B cell (primary cell): ENCODE measurements around the gene U2AF2. TPM values are rescaled to one million over a fixed set of nuclear protein-coding genes. Genes with fewer than 3 reads are reported as not detected.

Source experiments
- ATAC-seq: fragments of 200-7000 bp; cut with Tn5 transposase; one replicate; pipeline ENCODE4 v1.10.0; 2021; ENCODE audit warnings: low read depth, mild to moderate bottlenecking, moderate number of reproducible peaks, moderate library complexity
- CTCF ChIA-PET: fragments of 350-600 bp; sonication (Branson Sonifier 250); formaldehyde crosslinking; loops from one replicate; lab custom pipeline; 2021; ENCODE audit warnings: antibody characterized with exemption, inconsistent platforms; lab: Charles Lee
- POLR2A ChIA-PET: fragments of 350-600 bp; sonication (Branson Sonifier 250); formaldehyde crosslinking; loops from one replicate; lab custom pipeline; 2021; ENCODE audit warnings: antibody characterized with exemption; lab: Charles Lee
- DNase-seq: peaks from one replicate; pipeline ENCODE4 v3.0.0; 2013
- H2AFZ ChIP-seq: 2 replicates; pipeline ENCODE4 v1.6.1; 2012; ENCODE audit warnings: mild to moderate bottlenecking, low read depth, low read length; ENCODE audit not compliant: insufficient read depth, poor library complexity, severe bottlenecking
- H3K27ac ChIP-seq, 2 donors: 1 replicate in 1 of 2; 2 replicates in 1 of 2; pipeline ENCODE4 v1.5.1; 2012 to 2013; ENCODE audit warnings: low read length in 2 of 2, mild to moderate bottlenecking in 2 of 2, moderate library complexity in 1 of 2
- H3K27me3 ChIP-seq, 4 experiments: fragments of 200-600 bp in 1 of 4; sonication (generic) in 1 of 4; replicated peaks in 1 of 4; 1 replicate in 2 of 4; 2 replicates in 2 of 4; pipeline versions ENCODE4 v1.6.1 to v1.7.0; 2013 to 2016; ENCODE audit warnings: low read length in 3 of 4, mild to moderate bottlenecking in 2 of 4, mixed read lengths in 1 of 4, moderate library complexity in 1 of 4; ENCODE audit not compliant: insufficient read depth in 4 of 4, control insufficient read depth in 3 of 4; ENCODE audit errors: control extremely low read depth in 1 of 4
- H3K36me3 ChIP-seq, 2 experiments: replicated peaks in 1 of 2; 1 replicate in 1 of 2; 2 replicates in 1 of 2; pipeline versions ENCODE4 v1.6.1 to v1.7.1; 2013; ENCODE audit warnings: low read length in 1 of 2; ENCODE audit not compliant: insufficient read depth in 2 of 2, control insufficient read depth in 1 of 2; ENCODE audit errors: control extremely low read depth in 1 of 2, extremely low read depth in 1 of 2
- H3K4me1 ChIP-seq, 2 donors: fragments of 200-600 bp in 1 of 2; sonication (generic) in 1 of 2; 1 replicate in 1 of 2; 2 replicates in 1 of 2; pipeline versions ENCODE4 v1.5.1 to v1.6.1; 2013 to 2017; ENCODE audit warnings: low read length in 2 of 2; ENCODE audit not compliant: control insufficient read depth in 2 of 2, insufficient read depth in 2 of 2
- H3K4me2 ChIP-seq: replicated peaks from 2 replicates; pipeline ENCODE3; 2012; ENCODE audit warnings: mild to moderate bottlenecking, low read depth, low read length; ENCODE audit not compliant: poor library complexity, severe bottlenecking
- H3K4me3 ChIP-seq, 5 experiments: fragments of 200-600 bp in 1 of 5; sonication (generic) in 1 of 5; 1 replicate in 3 of 5; 2 replicates in 2 of 5; pipeline versions ENCODE4 v1.5.1 to v1.7.0; 2011 to 2016; ENCODE audit warnings: low read length in 4 of 5, mild to moderate bottlenecking in 4 of 5, low read depth in 2 of 5, control low read depth in 1 of 5, moderate library complexity in 1 of 5; ENCODE audit not compliant: insufficient read depth in 1 of 5; ENCODE audit errors: control extremely low read depth in 1 of 5, extremely low read depth in 1 of 5
- H3K79me2 ChIP-seq: fragments of 200-600 bp; sonication (generic); one replicate; pipeline ENCODE4 v1.6.0; 2016; ENCODE audit warnings: low read length; ENCODE audit not compliant: control insufficient read depth, insufficient read depth
- H3K9ac ChIP-seq: fragments of 200-600 bp; sonication (generic); 2 replicates; pipeline ENCODE4 v1.6.1; 2017; ENCODE audit warnings: mild to moderate bottlenecking, low read length, moderate library complexity
- H3K9me3 ChIP-seq, 3 donors: one replicate each; pipeline versions ENCODE4 v1.6.1 to v1.7.1; 2013; ENCODE audit warnings: low read length in 2 of 3; ENCODE audit not compliant: control insufficient read depth in 2 of 3, insufficient read depth in 1 of 3; ENCODE audit errors: control extremely low read depth in 1 of 3
- H4K20me1 ChIP-seq: 2 replicates; pipeline ENCODE4 v1.6.0; 2012; ENCODE audit warnings: mild to moderate bottlenecking, low read length; ENCODE audit not compliant: insufficient read depth, control insufficient read depth, poor library complexity, severe bottlenecking
- H3K27ac Mint-ChIP-seq: one replicate; pipeline ENCODE4 v1.8.0; 2021; ENCODE audit warnings: mixed read lengths
- H3K27me3 Mint-ChIP-seq: one replicate; pipeline ENCODE4 v1.8.0; 2021; ENCODE audit warnings: mixed read lengths
- H3K4me1 Mint-ChIP-seq: one replicate; pipeline ENCODE4 v1.8.0; 2021; ENCODE audit warnings: mixed read lengths
- H3K4me3 Mint-ChIP-seq: one replicate; pipeline ENCODE4 v1.8.0; 2021; ENCODE audit warnings: mixed read lengths
- H3K9me3 Mint-ChIP-seq: one replicate; pipeline ENCODE4 v1.8.0; 2022; ENCODE audit warnings: mixed read lengths; ENCODE audit not compliant: insufficient read depth
- CTCF ChIP-seq: fragments of 200-600 bp; IDR thresholded peaks from one replicate; pipeline ENCODE4 v1.8.0; 2022; ENCODE audit warnings: antibody characterized with exemption, mild to moderate bottlenecking
- EZH2 ChIP-seq: IDR thresholded peaks from 2 replicates; pipeline ENCODE4 v1.6.1; 2012; ENCODE audit warnings: borderline replicate concordance, low read depth, mild to moderate bottlenecking, moderate library complexity, low read length; ENCODE audit not compliant: insufficient read depth, poor library complexity, severe bottlenecking
- WGBS: methylation state at CpG from one replicate; pipeline ENCODE4 v1.1.5; 2013; ENCODE audit warnings: missing lambda C conversion rate; ENCODE audit not compliant: insufficient coverage; 5-methylcytosine and 5-hydroxymethylcytosine counted together
- intact Hi-C: fragments of 100-400 bp; cut with micrococcal nuclease; formaldehyde crosslinking; loops from one replicate; pipeline ENCODE4 v1.10.0; 2022
- polyA plus RNA-seq: library from polyadenylated mRNA; depleted of rRNA; stranded (reverse); fragments of >200 nt; gene quantifications from 2 replicates; pipeline ENCODE4 v1.2.3, GENCODE V29; 2012
- total RNA-seq, 2 donors: library from RNA; stranded (reverse); fragments of 120-200 nt in 1 of 2; gene quantifications; 1 replicate in 1 of 2; 2 replicates in 1 of 2; pipeline versions ENCODE4 v1.2.3 to v1.2.4, GENCODE V29; 2013 to 2022

U2AF2 gene
- total and polyA plus RNA-seq, 2 donors (not counting 1 experiment from before 2014, with no cell fraction given), result 275 to 300 TPM

GRCh38 chr19:55703790-55704215 is 49.0 kb downstream of the U2AF2 start:
- H3K4me3 Mint-ChIP-seq, result no peak overlapping the region
- no peak overlapping the region for H3K9ac ChIP-seq
- peak; percentile 66 for ATAC-seq
- no peak overlapping the region for H2AFZ ChIP-seq
- H3K27me3 ChIP-seq, result no peaks in the 10 kb centered on the region
- H3K4me3 ChIP-seq, result no peak overlapping the region
- H3K9me3 ChIP-seq, result peaks cover 0 to 6% (median 0%) of the 10 kb centered on the region in 3 donors
- no peak overlapping the region for H3K27ac Mint-ChIP-seq
- no peaks in the 10 kb centered on the region for H3K79me2 ChIP-seq
- no peak overlapping the region for H3K4me2 ChIP-seq
- H3K27ac ChIP-seq, result no peak overlapping the region
- peaks cover 0 to 8% of the 10 kb centered on the region in 2 donors for H3K4me1 ChIP-seq
- H3K4me1 Mint-ChIP-seq, result peaks cover 8% of the 10 kb centered on the region
- H3K27me3 Mint-ChIP-seq, result no peaks in the 10 kb centered on the region
- ChIA-PET CTCF (interaction anchor here (1.0 to 2.2 kb wide), 4 partner anchors 26 to 630 kb away, joined by 4 to 12 read pairs (median 4); partner anchors contain the start of gene CCDC106), POLR2A (no interaction called here)
- TF ChIP-seq CTCF, result peak; percentile 78
- TF ChIP-seq EZH2, result no peak
- H3K36me3 ChIP-seq, result peaks cover 3 to 9% of the 10 kb centered on the region in 2 experiments
- DNase-seq, result peak; percentile 57
- WGBS, result 56% methylated on average over 31 of the region's 38 CpGs
- H4K20me1 ChIP-seq, result peaks cover 12% of the 10 kb centered on the region
- intact Hi-C loops, result loop anchor here (1.0 kb wide), 1 partner anchor 105 kb away; no protein-coding TSS in a partner anchor
- no peaks in the 10 kb centered on the region for H3K9me3 Mint-ChIP-seq

GRCh38 chr19:55704494-55705245 is 49.8 kb downstream of the U2AF2 start:
- Mint-ChIP-seq H3K27ac (no peak overlapping the region), H3K9me3 (no peaks in the 10 kb centered on the region), H3K4me3 (no peak overlapping the region), H3K4me1 (peaks cover 8% of the 10 kb centered on the region), H3K27me3 (no peaks in the 10 kb centered on the region)
- Histone ChIP-seq H3K4me3 (no peak overlapping the region), H3K9ac (no peak overlapping the region), H3K4me1 (peaks cover 0 to 8% of the 10 kb centered on the region in 2 donors), H3K9me3 (peaks cover 0 to 6% (median 0%) of the 10 kb centered on the region in 3 donors), H3K27ac (no peak overlapping the region), H3K79me2 (no peaks in the 10 kb centered on the region), H3K4me2 (no peak overlapping the region), H3K27me3 (no peaks in the 10 kb centered on the region), H3K36me3 (peaks cover 3 to 7% of the 10 kb centered on the region in 2 experiments), H4K20me1 (peaks cover 12% of the 10 kb centered on the region), H2AFZ (no peak overlapping the region)
- no peak for DNase-seq
- ChIA-PET POLR2A (no interaction called here), CTCF (interaction anchor here (2.2 kb wide), 1 partner anchor 72 kb away, joined by 12 read pairs; no protein-coding TSS in a partner anchor)
- intact Hi-C loops, result no loop called here
- TF ChIP-seq EZH2, result no peak
- no peak for TF ChIP-seq CTCF
- no peak for ATAC-seq
- 97% methylated on average over 14 of the region's 15 CpGs for WGBS
